Lung (tissue), 12 donors: ENCODE measurements around the gene RSPO3. TPM values are rescaled to one million over a fixed set of nuclear protein-coding genes. Genes with fewer than 3 reads are reported as not detected.

ENCODE experiments used
- ATAC-seq: fragments of 200-7000 bp; cut with Tn5 transposase; one replicate; pipeline ENCODE4 v1.9.1; 2020; ENCODE audit warnings: moderate number of reproducible peaks; ENCODE audit not compliant: insufficient read depth, low FRiP score
- DNase-seq, 3 donors: peaks; one replicate each; pipeline ENCODE4 v3.0.0-alpha.2; 2013 to 2017
- H3K27ac ChIP-seq, 2 donors: one replicate each; pipeline ENCODE4 v1.5.1; 2013; ENCODE audit warnings: mild to moderate bottlenecking in 2 of 2, moderate library complexity in 2 of 2, control low read depth in 1 of 2, inconsistent platforms in 1 of 2, low read depth in 1 of 2, low read length in 1 of 2
- H3K27me3 ChIP-seq, 3 donors: one replicate each; pipeline ENCODE4 v1.5.1; 2013; ENCODE audit warnings: low read length in 2 of 3; ENCODE audit not compliant: control insufficient read depth in 3 of 3, insufficient read depth in 3 of 3
- H3K36me3 ChIP-seq, 4 donors: one replicate each; pipeline ENCODE4 v1.5.1; 2013; ENCODE audit warnings: low read length in 4 of 4, mild to moderate bottlenecking in 1 of 4, moderate library complexity in 1 of 4; ENCODE audit not compliant: control insufficient read depth in 4 of 4, insufficient read depth in 4 of 4
- H3K4me1 ChIP-seq, 5 donors: one replicate each; pipeline ENCODE4 v1.5.1; 2013; ENCODE audit warnings: low read length in 5 of 5, mild to moderate bottlenecking in 2 of 5, moderate library complexity in 1 of 5; ENCODE audit not compliant: control insufficient read depth in 5 of 5, insufficient read depth in 5 of 5
- H3K4me3 ChIP-seq: one replicate; pipeline ENCODE4 v1.5.1; 2013; ENCODE audit warnings: mild to moderate bottlenecking, control low read depth, moderate library complexity
- H3K9ac ChIP-seq, 2 donors: one replicate each; pipeline ENCODE4 v1.5.1; 2013; ENCODE audit warnings: low read length in 2 of 2, control low read depth in 1 of 2; ENCODE audit not compliant: insufficient read depth in 1 of 2
- H3K9me3 ChIP-seq, 4 donors: one replicate each; pipeline ENCODE4 v1.5.1; 2013; ENCODE audit warnings: low read length in 3 of 4, mild to moderate bottlenecking in 1 of 4, moderate library complexity in 1 of 4; ENCODE audit not compliant: control insufficient read depth in 4 of 4, insufficient read depth in 3 of 4
- WGBS, 2 donors: extraction: QIAGEN DNeasy Blood & Tissue Kit; methylation state at CpG; one replicate each; pipeline ENCODE4 v1.1.7; 2013; 5-methylcytosine and 5-hydroxymethylcytosine counted together
- polyA plus RNA-seq, 2 donors: library from polyadenylated mRNA; stranded (reverse); fragments of 200-250 nt; gene quantifications; one replicate each; pipeline ENCODE4 v1.2.1, GENCODE V29; 2013
- total RNA-seq, 2 donors: library from RNA; depleted of rRNA in 1 of 2; stranded (reverse); fragments of >200 nt in 1 of 2; gene quantifications; one replicate each; pipeline ENCODE4 v1.2.1, GENCODE V29; 2014 to 2021
- TF ChIP-seq, protein P1 (sequence below): IDR thresholded peaks from 2 replicates; pipeline ENCODE4 v1.5.1; 2012; ENCODE audit warnings: mild to moderate bottlenecking; ENCODE audit errors: control extremely low read depth, extremely low read depth
- donor health status: control.
- donor health status: control.
- donor health status: Bipolar disorder and iron deficiency.
- donor health status: healthy.
- donor health status: DM: yes; HTN: yes; CAD: no.

The RSPO3 gene
- total and polyA plus RNA-seq, 4 donors: 0.88 to 5.9 (median 4.6) TPM

DNA sequence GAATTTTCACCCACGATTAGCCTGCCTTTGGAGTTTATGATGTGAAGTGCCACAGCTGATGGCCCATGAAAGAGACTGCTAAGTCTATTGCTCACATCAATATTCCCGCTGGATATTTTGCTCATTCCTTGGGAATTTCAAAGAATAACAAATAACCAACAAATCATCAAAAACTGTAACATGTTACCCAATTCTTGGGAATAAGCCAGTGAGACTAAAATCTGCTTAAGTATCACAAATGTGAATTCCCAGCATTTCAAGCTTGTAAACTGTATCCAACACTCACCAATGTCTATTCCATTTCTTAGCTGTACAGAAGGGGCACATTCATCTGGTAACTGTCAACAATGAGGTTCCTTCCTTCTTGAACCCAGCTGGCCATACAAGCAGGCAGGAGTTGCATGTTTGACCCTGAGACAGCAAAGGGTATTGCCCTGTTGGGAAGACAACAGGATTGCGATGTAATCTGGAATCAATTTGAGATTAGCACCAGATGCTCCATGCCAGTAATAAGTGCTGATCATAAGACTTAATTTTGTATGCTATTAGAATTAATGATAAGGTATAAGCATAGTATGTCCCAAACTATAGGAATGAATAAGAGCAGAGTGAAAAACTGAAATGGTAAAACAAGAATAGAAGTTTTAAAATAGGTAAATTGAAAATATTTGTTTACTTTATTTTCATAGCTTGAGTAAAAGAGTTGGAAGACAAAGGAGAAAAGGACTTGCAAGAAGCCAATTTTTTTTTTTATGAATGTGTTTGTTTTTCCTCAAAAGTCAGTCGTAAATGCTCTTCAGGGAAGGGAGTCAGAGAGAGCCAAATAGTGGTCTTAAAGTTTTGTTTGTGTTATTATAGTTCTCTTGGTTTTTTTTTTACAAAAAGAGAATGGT is 58.8 kb downstream of the RSPO3 start:
- no peaks in the 10 kb centered on the region for H3K36me3 ChIP-seq
- DNase-seq: peak; percentile 35 to 96 (median 96)
- H3K27ac ChIP-seq: no peak overlapping the region
- no peaks in the 10 kb centered on the region for H3K27me3 ChIP-seq
- TF ChIP-seq, protein P1, sequence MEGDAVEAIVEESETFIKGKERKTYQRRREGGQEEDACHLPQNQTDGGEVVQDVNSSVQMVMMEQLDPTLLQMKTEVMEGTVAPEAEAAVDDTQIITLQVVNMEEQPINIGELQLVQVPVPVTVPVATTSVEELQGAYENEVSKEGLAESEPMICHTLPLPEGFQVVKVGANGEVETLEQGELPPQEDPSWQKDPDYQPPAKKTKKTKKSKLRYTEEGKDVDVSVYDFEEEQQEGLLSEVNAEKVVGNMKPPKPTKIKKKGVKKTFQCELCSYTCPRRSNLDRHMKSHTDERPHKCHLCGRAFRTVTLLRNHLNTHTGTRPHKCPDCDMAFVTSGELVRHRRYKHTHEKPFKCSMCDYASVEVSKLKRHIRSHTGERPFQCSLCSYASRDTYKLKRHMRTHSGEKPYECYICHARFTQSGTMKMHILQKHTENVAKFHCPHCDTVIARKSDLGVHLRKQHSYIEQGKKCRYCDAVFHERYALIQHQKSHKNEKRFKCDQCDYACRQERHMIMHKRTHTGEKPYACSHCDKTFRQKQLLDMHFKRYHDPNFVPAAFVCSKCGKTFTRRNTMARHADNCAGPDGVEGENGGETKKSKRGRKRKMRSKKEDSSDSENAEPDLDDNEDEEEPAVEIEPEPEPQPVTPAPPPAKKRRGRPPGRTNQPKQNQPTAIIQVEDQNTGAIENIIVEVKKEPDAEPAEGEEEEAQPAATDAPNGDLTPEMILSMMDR: no peak
- H3K9ac ChIP-seq: no peak overlapping the region
- H3K9me3 ChIP-seq: peaks cover 0 to 3% (median 0%) of the 10 kb centered on the region in 4 donors
- 71 to 84% methylated on average over 4 of the region's 4 CpGs for WGBS, 2 donors
- H3K4me3 ChIP-seq: no peak overlapping the region
- peak; percentile 34 for ATAC-seq
- peaks cover 0 to 46% (median 3%) of the 10 kb centered on the region in 5 donors for H3K4me1 ChIP-seq

DNA sequence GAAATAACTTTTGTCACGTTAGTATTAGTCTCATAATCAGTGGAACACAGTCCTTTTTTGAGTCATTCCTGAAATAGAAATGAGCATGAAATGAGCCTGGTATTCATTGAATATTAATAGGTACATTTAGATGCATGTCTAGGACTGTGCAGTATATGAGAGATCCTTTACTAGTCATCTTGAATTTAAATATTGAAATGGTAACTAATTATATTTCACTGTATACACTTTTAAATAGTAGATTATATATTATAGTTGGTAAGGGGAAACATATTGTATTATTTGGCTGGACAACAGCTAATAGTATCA is 59.4 kb downstream of the RSPO3 start:
- Histone ChIP-seq H3K27me3 (no peaks in the 10 kb centered on the region), H3K27ac (no peak overlapping the region), H3K9ac (no peak overlapping the region), H3K4me1 (peaks cover 0 to 40% (median 3%) of the 10 kb centered on the region in 5 donors), H3K36me3 (no peaks in the 10 kb centered on the region), H3K4me3 (no peak overlapping the region), H3K9me3 (peaks cover 0 to 3% (median 0%) of the 10 kb centered on the region in 4 donors)
- ATAC-seq: no peak
- WGBS, 2 donors: 58 to 85% methylated on average over 1 of the region's 1 CpG
- DNase-seq: no peak
- TF ChIP-seq, protein P1: no peak

DNA sequence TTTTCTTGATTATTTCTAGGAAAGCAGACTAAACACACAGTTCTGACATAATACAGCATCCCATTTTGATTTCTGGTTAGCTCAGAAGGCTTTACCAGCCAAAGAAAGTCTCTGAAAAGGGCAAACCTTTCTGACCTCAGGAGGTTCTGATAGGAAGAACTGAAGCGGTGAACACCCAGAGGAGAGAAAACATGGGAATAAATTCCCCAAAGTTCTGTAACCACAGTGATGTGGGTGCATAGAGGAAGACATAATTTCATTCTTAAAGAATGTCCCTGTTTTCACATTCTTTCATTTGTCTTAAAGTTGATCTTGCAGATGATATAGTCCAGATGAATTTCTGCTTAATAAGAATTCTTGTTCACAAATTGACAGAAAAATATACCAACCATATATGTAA is 60.3 kb downstream of the RSPO3 start:
- peaks cover 0 to 31% (median 0%) of the 10 kb centered on the region in 5 donors for H3K4me1 ChIP-seq
- peaks cover 0 to 3% (median 0%) of the 10 kb centered on the region in 4 donors for H3K9me3 ChIP-seq
- DNase-seq: no peak
- H3K36me3 ChIP-seq: no peaks in the 10 kb centered on the region
- H3K4me3 ChIP-seq: no peak overlapping the region
- TF ChIP-seq, protein P1: no peak
- no peak for ATAC-seq
- H3K27me3 ChIP-seq: no peaks in the 10 kb centered on the region
- WGBS, 2 donors: 92 to 94% methylated on average over 1 of the region's 1 CpG
- no peak overlapping the region for H3K9ac ChIP-seq
- no peak overlapping the region for H3K27ac ChIP-seq
